Measurements from ENCODE around the gene RHNO1. TPM values are rescaled to one million over a fixed set of nuclear protein-coding genes. Genes with fewer than 3 reads are reported as not detected.
A peak's percentile ranks its signal among the peaks of the same experiment; 100 is the strongest.

Gene RHNO1
- total and polyA plus RNA-seq, 2 donors from 2014 or later, result 15.9 to 17.2 TPM

GRCh38 chr12:2845280-2845679 lies 31.7 kb upstream of the RHNO1 start:
- Histone ChIP-seq H3K9me3 (ENCODE audit: control insufficient read depth in 2 of 3, insufficient read depth in 1 of 3, low read length in 3 of 3) (no peaks in the 10 kb centered on the region), H3K4me3 (ENCODE audit: low read length in 3 of 3) (no peak overlapping the region), H3K27ac (ENCODE audit: low read depth in 2 of 2, low read length in 2 of 2) (peak overlapping the region in 1 of 2 donors; percentile 38), H3K4me1 (ENCODE audit: control insufficient read depth in 2 of 3, insufficient read depth in 2 of 3, low read depth in 1 of 3, low read length in 3 of 3) (peaks cover 0 to 19% (median 8%) of the 10 kb centered on the region in 3 donors), H3K9ac (ENCODE audit: low read length in 3 of 3) (no peak overlapping the region), H3K27me3 (ENCODE audit: control insufficient read depth, insufficient read depth, low read length) (no peaks in the 10 kb centered on the region), H3K36me3 (ENCODE audit: control insufficient read depth in 2 of 3, insufficient read depth in 3 of 3, low read length in 3 of 3) (peaks cover 0 to 6% (median 0%) of the 10 kb centered on the region in 3 donors)
- peak; percentile 53 to 90 (median 72) for DNase-seq
- FAIRE-seq, result no peak
- TF ChIP-seq, protein P1, sequence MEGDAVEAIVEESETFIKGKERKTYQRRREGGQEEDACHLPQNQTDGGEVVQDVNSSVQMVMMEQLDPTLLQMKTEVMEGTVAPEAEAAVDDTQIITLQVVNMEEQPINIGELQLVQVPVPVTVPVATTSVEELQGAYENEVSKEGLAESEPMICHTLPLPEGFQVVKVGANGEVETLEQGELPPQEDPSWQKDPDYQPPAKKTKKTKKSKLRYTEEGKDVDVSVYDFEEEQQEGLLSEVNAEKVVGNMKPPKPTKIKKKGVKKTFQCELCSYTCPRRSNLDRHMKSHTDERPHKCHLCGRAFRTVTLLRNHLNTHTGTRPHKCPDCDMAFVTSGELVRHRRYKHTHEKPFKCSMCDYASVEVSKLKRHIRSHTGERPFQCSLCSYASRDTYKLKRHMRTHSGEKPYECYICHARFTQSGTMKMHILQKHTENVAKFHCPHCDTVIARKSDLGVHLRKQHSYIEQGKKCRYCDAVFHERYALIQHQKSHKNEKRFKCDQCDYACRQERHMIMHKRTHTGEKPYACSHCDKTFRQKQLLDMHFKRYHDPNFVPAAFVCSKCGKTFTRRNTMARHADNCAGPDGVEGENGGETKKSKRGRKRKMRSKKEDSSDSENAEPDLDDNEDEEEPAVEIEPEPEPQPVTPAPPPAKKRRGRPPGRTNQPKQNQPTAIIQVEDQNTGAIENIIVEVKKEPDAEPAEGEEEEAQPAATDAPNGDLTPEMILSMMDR (IDR thresholded peaks at IDR 0.05; ENCODE audit: borderline replicate concordance, extremely low read depth, insufficient read depth), result no peak
- intact Hi-C loops (cut with DNase I), result no loop called here

- FAIRE-seq, result no peak
- Histone ChIP-seq H3K4me1 (ENCODE audit: control insufficient read depth in 2 of 3, insufficient read depth in 2 of 3, low read depth in 1 of 3, low read length in 3 of 3) (peaks cover 0 to 8% (median 5%) of the 10 kb centered on the region in 3 donors), H3K27ac (ENCODE audit: low read depth in 2 of 2, low read length in 2 of 2) (no peak overlapping the region), H3K36me3 (ENCODE audit: control insufficient read depth in 2 of 3, insufficient read depth in 3 of 3, low read length in 3 of 3) (no peaks in the 10 kb centered on the region), H3K4me3 (ENCODE audit: low read length in 3 of 3) (no peak overlapping the region), H3K9ac (ENCODE audit: low read length in 3 of 3) (no peak overlapping the region), H3K27me3 (ENCODE audit: control insufficient read depth, insufficient read depth, low read length) (no peaks in the 10 kb centered on the region), H3K9me3 (ENCODE audit: control insufficient read depth in 2 of 3, insufficient read depth in 1 of 3, low read length in 3 of 3) (no peaks in the 10 kb centered on the region)
- DNase-seq, result no peak
- intact Hi-C loops (cut with DNase I), result loop anchor here (10.0 kb wide), 1 partner anchor 183 kb away; no protein-coding TSS in a partner anchor
- TF ChIP-seq, protein P1 (IDR thresholded peaks at IDR 0.05; ENCODE audit: borderline replicate concordance, extremely low read depth, insufficient read depth), result no peak
These were observed 25.1 kb upstream of the RHNO1 start for GRCh38 chr12:2851931-2852330.

DNA sequence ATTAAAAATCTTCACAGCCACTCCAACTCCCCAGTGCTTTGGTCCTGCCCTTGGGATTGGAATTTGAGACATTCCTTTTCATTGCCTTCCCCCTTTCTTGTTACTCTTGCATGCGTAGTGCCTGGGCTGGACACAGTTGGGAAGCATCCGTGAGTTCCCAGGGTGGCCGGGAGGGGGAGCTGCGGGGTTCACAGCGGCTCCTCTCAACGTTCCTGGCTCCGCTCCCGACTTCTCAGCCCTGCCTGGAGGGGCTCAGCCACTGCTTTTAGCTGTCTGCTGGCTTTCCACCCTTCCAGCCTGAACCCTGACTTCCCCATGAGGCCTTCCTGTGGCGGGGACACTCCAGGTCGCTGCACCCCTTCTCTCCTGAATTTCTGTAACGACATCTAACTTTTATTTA lies 23.4 kb upstream of the RHNO1 start:
- Histone ChIP-seq H3K4me3 (ENCODE audit: low read length in 3 of 3) (no peak overlapping the region), H3K27me3 (ENCODE audit: control insufficient read depth, insufficient read depth, low read length) (no peaks in the 10 kb centered on the region), H3K9ac (ENCODE audit: low read length in 3 of 3) (no peak overlapping the region), H3K4me1 (ENCODE audit: control insufficient read depth in 2 of 3, insufficient read depth in 2 of 3, low read depth in 1 of 3, low read length in 3 of 3) (peaks cover 0 to 8% (median 5%) of the 10 kb centered on the region in 3 donors), H3K36me3 (ENCODE audit: control insufficient read depth in 2 of 3, insufficient read depth in 3 of 3, low read length in 3 of 3) (peaks cover 0 to 6% (median 0%) of the 10 kb centered on the region in 3 donors), H3K9me3 (ENCODE audit: control insufficient read depth in 2 of 3, insufficient read depth in 1 of 3, low read length in 3 of 3) (no peaks in the 10 kb centered on the region), H3K27ac (ENCODE audit: low read depth in 2 of 2, low read length in 2 of 2) (no peak overlapping the region)
- DNase-seq, result peak; percentile 86 to 93 (median 89)
- intact Hi-C loops (cut with DNase I), result loop anchor here (10.0 kb wide), 1 partner anchor 181 kb away; no protein-coding TSS in a partner anchor
- TF ChIP-seq, protein P1 (IDR thresholded peaks at IDR 0.05; ENCODE audit: borderline replicate concordance, extremely low read depth, insufficient read depth), result peak; percentile 82
- FAIRE-seq, result no peak
